Midbrain (tissue), 1 donor: ENCODE measurements around the gene EPHX1.
A peak's percentile ranks its signal among the peaks of the same experiment; 100 is the strongest.
"Not testable (repeated sequence)": the region's sequence is repeated elsewhere in the genome, so short reads cannot be mapped to it uniquely, and the experiment has no call there.

Experiments
- DNase-seq: peaks from one replicate; lab custom pipeline; 2025; lab: John Stamatoyannopoulos, UW

The EPHX1 gene

DNA sequence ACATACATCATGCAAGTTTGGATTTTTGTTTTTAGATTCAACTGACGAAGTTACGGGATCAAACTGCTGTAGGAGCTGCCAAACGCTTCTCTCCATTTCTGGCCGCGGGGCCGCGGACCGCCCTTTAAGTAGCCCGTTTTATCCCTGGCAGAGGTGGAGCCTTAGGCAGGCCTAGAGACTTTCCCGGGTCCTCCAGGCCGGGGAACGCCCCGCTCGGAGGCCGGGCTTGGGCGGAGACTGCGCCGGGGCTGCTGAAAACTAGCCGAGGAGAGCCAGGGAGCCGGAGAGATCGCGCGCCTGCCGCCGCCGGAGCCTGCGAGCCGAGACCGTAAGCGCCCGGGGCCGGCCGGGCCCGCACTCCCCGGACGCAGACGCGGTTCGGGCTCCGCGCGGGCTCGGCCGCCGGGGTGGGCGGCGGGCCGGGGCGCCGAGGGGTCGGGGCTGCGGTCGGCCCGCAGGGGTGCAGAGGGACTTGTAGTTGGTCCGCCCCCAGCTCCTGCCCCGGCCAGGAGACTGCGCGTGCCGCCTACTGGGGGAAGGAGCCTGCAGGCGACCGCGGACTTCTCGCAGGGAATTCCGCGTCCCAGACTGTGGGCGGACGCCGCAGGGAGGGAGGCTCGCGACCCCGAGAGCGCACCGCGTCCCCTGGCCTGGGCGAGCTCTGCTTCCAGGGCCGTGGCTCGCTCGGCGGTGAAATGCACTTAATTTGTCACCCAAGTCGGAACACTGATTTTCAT lies at the start of gene EPHX1:
Gene EPHX1, plus strand, starts transcription at position 283 of the 737 bp plus-strand sequence. CDS start 18,606 bp downstream, outside the sequence.
- peak; percentile 85 for DNase-seq

DNA sequence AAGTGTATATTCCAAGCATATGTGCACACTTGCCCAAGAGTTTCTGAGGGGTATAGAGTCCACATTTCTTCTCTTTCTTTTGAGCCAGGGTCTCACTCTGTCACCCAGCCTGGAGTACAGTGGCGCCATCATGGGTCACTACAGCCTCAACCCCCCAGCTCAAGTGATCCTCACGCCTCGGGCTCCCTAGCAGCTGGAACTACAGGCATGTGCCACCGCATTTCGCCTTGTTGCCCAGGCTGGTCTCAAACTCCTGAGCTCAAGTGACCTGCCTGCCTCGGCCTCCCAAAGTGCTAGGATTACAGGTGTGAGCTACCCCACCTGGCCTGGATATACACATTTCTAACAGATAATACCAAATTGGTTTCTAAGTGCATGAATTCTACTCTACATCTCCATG lies 49.4 kb upstream of the EPHX1 start:
- DNase-seq = no peak

DNA sequence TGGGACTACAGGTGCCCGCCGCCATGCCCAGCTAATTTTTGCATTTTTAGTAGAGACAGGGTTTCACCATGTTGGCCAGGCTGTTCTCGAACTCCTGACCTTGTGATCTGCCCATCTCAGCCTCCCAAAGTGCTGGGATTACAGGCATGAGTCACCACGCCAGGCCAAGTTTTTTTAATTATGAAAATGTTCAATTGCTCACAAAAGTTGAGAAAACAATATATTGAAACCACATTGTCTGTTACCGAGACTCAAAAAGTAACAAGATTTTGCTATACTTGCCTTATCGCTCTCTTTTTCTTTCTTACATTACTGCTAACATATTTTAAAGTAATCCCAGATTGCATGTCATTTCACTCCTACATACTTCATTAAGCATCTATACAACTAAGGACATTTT lies 48.5 kb upstream of the EPHX1 start:
- not testable (repeated sequence) for DNase-seq

DNA sequence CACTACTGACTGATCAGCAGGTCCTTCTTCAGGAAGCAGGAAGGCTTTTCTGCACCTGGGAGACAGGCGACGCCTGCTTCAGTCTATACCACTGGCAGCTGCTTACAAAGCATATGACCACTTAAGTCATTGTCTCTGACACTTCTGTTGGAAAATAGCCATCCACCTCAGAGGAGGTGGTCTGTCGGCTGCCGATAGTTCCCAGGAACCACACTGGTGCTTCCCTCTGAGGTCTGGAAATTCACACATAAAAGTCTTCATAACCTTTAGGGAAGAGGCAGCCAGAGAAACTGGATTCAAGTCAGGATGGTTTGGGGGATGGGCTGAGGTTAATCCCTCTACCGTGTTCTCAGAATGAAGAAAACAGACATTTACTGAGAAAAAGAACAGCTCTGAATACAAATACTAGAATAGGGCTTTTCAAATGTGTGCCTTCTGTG lies 47.9 kb upstream of the EPHX1 start:
- DNase-seq = no peak

DNA sequence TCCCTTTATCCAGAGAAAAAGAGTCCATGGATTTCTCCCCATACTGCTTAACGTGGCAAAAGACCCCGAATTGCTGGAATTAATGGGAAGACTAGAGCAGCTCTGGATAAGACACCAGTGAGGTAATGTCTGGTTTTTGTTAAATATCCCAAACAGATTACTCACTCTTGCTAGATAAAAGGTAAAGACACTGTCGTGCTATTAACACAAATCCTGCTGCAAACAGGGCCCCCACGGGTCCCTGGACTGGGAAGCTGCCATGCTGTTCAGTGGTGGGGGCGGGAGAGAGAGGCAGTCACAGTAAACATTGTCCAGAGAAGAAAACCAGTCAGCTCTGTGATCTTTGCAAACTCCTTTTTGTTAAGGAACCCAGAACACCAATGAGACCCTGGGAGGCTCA lies 47.5 kb upstream of the EPHX1 start:
- no peak for DNase-seq

DNA sequence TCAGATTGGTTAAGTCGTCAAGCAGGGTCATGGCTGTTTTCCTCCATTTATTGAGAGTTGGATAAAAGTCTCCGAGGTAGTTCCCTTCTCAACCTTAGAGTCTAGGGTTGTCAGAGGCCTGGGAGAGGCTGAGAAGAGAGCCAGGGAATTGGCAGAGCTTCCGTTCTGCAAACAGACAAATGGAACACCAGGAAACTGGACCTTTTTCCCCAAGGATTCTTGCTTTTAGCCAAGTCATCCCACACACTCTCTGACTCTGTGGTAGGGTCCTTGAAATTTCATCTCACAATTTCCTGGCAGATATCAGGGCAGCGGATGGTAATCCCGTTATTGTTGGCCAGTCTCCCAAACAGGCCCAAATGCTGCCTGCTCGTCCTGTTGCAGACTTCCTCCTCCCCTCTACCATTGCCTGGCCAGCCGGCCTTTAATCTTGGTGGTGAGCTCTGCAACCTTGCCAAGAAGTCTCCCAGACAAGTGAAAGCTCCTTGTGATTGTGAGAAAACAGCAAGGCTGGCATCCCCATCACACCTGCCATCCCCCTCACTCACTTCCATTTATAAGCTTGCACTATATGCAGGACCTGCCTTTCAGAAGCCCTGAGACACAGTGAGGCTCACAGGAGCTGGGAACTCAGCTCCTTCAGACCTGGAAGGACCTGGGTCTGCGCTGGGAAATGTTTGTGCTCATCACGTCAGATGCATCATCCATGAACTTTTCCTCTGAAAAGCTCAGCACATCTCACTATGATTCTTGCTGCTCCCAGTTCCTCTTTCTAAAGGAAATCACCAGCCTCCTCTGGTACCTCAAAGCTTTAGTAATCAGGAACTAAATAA lies 46.0 kb upstream of the EPHX1 start:
- no peak for DNase-seq

DNA sequence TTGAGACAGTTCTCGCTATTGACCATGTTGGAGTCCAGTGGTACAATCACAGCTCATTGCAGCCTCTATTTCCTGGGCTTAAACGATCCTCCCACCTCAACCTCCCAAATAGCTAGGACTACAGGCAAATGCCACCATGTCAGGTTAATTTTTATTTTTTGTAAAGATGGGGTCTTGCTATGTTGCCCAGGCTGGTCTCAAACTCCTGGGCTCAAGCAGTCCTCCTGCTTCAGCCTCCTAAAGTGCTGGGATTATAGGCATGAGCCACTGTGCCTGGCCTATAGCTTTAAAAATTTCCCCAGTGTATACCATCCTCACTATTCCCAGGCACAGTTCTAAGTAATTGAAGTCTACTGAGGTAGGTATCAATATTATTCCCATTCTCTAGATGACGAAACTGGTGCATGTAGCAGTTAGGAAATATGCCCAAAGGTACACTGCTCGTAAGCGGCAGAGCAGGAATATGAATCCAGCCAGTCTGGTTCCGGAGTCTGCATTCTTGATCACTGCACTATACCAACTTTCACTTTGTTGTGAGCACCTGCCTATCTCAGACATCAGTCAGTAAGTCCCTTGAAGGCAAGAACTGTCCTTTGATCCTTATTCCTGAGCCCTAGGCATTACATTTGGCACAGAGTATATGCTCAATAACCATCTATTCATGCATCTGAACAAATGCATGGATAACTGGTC lies 43.8 kb upstream of the EPHX1 start:
- no peak for DNase-seq

DNA sequence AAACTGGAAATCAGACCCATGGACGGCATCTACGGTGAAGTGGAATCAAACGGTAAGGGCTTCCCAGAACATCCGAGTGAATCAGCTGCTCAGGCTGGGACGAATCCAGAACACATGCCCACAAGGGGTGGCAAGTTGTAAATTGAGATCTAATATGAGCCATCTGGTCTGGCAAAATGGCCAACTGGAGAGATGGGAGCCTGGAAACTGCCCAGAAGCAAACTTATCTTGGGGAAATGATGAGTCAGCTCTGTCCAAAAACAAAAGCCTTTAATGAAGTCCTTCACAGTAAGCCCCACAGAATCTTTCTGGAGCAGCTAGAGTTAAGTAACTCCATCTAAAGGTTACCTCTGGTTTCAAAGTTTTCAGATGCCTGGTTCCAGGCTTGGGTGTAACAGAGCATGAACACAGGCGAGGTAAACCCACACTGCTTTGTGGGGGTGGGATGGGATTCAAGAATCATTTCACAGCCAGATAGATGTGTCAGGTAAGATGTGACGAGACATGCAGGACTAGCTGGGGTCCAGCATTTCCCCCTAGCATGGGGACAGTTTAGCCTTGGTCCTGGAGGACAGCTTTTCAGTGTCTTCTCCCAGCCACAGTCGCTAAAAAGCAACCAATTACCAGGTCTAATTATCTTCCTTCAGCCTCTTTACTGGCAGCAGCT lies 42.8 kb upstream of the EPHX1 start:
- DNase-seq = no peak

DNA sequence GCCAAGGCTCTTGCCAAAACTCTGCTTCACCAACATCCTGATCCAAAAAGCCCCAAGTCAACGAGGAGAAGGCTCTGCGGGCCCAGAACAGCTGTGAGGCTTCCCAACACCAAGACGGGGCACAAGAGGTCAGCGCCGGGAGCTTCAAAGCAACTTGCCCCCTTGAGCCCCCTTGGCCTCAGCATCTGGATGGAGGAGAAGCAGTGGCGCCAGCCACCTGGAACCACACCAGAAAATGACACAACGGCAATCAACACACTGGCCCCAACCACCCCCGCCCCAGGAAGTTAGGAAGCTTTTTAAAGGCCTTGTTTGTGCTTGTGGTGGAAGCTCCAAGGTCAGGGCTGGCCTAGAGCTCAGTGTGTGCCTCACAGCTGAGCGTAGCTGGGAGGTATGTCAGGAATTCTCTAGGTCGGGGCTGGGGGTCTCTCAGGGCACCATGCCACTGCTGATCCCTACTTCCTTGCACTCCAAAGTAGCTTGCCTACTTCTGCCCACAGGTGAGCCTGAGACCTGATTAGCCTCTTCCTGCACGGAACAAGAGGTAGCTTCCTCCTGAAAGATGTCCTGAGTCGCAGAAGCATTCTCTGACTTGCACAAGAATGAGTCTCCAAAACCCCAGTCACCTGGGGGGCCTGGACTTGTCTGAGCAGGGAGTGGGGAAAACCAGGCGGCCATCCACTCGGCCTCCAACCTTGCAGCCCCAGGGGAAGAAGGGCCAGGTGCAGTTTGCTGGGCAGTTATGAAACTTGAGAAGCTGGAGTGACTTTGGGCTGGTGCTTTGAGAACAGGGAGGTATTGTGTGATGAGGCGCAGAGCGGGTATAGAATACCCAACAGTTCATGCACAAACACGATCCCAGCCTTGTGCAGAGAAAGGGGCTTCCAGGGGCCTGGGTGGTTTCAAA lies 42.0 kb upstream of the EPHX1 start:
- no peak for DNase-seq

DNA sequence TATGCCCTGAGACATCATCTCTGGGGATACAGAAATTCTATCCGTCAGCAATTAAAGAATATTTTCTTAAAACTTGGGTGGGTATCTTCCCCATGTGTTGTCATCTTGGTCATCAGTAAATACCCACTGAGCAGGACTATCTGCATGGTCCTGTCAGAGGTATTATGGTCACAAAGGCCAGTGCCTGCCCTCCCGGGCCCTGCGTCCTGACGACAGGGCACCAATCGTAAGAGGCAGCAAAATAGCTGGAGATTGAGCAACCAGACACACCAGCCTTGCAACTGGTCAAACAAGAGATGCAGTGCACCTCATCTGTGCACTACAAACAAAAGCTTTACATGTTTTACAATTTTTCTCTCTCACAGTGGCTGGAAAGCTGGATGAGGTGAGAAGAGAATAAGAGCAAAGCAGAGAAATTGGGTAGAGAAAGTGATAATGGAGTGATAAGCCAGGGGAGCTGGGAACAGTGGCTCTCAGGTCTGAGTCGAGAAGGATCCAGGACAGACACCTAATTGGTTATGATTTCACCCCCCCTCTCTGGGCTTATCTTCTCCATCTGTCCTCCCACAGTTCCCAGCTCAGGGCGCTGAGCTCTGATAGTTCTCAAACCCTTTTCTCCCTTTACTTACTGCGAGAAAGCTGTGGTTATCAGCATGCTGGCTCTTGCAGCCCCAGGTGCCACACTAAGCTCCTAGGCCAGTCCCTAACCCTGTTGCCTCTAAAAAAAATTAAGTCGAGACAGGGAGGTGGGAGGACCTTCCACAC lies 41.1 kb upstream of the EPHX1 start:
- DNase-seq = no peak

DNA sequence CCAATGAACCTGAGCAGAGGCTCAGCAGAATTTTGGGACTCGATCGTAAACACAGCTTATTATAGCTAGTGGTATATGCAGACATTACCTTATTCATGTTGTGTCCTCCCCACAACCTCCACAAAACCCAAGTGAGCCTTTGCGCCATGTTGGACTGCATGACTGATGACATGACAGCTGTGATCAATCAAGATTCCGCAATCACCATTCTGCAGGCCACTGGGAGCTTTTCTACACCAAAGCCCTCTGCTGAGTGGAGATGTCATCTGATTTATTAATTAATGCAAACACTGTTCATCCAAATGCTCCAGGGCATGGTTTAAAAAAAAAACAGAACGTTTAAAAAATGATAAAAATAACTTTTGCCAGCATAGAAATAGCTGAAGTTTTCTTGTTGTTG lies 40.2 kb upstream of the EPHX1 start:
- no peak for DNase-seq

DNA sequence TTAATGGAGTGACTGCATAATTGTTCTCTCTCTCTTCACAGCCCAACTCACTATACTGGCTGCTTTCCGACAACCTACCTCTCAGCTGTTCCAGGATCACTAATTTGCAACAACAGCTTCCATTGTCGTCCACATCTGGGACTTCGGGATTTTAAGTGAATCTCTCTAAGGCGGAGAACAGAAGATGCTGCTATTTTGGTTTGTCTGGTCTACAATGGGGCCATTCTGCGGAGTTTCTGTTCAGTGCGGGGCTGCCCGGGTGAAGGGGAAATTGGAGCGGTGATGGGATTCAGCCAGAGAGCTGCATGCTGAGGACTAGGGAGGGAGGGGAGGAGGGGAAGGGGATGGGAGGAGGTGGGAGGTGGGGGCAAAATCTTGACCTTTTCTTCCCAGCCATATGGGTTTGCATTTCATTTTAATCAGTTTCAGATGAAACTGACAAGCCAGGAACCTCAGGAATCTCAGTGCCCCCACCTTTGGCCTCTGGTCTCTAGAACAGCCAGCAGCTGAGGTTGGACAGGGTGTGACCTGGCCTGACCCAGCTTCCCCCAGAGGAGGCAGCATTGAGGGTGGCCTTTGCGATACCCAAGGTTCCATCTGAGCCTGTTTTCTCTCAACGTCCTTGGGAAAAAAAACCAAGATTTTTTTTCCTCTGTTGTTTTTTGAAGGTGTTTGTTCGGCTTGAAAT lies 39.2 kb upstream of the EPHX1 start:
- DNase-seq = no peak

DNA sequence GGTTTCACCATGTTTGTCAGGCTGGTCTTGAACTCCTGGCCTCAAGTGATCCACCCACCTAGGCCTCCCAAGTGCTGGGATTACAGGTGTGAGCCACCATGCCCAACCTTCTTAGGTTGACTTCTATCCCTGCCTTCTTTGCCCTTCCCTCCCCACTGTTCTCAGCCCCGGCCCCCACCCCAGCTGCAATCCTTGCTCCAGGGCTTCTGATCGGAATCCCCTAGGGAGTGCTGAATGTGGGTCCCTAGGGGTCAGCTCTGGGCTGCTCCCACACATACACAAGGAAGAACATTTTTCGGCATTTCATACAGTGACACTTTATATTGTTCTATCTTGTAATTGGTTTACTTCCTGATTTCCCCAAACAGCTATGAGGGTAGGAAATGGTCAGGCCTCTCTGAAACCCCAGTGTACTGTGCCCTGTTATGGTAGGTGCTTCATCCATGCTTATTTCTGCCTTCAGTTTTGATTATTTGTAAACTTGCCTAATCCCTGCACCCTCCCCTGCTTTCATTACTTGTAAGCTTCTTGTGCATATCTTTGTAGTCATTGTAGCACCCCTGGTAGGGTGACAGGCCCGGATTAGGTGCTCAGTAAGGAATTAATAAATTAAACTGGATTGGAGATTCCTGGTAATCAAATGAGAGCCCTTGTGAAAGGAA lies 38.1 kb upstream of the EPHX1 start:
- no peak for DNase-seq

DNA sequence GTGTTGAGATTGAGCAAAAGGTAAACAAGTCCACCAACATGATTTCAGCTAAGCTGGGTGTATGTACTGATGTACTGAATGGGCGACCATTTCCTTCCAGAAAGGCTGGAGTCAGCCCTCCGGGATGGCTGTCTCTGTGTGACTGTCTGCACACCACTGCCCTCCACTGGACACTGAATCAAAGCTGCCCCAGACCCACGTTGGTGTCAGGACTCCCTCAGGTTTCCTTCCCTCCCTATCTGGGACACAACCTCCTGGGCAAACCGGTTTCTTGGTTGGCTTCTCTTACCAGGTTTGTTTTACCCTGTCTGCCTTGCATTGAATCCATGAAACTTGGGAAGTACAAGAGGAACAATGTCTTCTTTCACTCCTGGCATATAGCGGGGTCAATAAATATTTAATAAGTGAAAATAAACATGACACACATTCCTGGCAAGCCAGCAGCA lies 37.6 kb upstream of the EPHX1 start:
- DNase-seq = peak; percentile 87

DNA sequence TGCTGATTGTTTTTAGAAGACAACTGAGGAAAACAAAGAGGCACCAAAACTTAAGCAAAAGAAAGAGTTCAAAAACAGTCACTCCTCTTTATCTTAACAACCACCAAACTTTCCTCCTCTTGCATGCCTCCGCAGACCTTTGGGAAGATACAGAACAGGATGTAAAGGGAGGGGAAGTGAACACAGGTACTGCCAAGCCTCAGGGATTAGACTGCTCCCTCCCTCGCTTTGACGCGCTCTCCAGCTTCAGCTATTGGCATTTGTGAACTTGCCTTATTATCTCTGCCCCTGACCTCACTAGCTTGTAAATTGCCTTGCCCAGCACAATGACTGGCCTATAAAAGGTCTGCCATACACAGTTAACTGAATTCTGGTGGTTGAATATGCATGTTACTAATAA lies 37.1 kb upstream of the EPHX1 start:
- DNase-seq = no peak

DNA sequence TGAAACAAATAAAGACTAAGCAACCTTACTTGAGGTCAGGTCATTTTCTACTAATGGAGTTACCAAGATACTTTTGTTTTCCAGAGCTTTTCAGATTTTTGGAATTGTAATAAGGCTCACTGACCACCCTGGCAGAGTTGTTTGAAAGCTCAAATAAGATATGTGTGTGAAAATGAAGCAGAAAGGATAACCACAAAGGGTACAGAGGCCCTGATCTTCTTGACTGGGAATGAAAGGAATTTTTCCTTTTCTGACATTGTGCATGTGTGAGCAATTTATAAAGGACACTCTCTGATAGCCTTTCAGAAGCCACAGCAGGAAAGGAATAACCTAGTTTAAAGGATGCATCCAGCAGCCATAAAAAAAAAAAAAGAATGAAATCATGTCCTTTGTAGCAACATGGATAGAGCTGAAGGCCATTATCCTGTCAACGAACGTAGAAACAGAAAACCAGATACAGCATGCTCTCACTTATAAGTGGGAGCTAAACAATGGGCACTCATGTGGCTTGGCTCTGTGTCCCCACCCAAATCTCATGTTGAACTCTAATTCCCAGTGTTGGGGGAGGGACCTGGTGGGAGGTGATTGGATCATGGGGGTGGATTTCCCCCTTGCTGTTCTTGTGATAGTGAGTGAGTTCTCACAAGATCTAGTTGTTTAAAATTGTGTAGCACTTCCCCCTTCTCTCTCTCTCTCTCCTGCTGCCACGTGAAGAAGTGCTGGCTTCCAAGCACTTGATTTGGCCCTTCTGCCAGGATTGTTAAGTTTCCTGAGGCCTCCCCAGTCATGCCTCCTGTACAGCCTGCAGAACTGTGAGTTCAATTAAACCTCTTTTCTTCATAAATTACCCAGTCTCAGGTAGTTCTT lies 35.4 kb upstream of the EPHX1 start:
- DNase-seq = no peak

DNA sequence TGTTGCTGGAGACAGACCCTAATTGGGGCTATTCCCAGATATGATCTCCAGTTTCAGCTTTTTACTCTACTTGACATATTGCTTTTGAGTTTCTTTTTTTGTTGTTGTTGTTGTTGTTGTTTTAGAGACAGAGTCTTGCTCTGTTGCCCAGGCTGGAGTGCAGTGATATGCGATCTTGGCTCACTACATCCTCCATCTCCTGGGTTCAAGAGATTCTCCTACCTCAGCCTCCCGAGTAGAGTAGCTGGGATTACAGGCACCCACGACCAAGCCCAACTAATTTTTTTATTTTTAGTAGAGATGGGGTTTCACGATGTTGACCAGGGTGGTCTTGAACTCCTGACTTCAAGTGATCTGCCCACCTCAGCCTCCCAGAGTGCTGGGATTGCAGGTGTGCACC lies 33.6 kb upstream of the EPHX1 start:
- no peak for DNase-seq

DNA sequence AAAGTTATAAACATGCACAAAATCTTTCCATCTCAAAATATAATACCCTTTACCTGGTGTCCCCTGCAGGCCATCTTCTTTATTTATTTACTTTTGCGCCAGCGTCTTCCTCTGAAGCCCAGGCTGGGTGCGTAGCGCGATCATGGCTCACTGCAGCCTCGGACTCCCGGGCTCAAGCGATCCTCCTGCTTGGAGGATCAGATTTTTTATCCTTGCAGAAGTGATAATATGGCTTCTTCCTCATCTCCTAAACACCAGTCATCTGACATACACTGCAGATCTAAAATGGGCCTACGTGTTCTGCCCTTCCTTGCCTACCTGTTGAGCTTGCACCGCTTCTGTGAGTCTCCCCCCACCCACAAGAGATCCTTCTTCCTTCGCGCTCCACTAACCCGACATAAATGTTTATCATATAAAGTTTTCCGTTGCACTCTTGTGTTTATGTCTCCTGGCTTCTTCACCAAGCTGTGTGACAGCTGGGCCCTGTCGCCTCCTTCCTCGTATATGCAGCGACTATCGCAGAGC lies 32.8 kb upstream of the EPHX1 start:
- peak; percentile 45 for DNase-seq
